Stomach (tissue), 9 donors: ENCODE measurements around the gene PSMD10. TPM values are rescaled to one million over a fixed set of nuclear protein-coding genes. Genes with fewer than 3 reads are reported as not detected.

Experiments used
- DNase-seq, 2 donors: peaks; one replicate each; pipeline versions ENCODE4 v3.0.0 to v3.0.0-alpha.2; 2013 to 2019
- H3K27ac ChIP-seq, 5 donors: fragments of 200-600 bp in 4 of 5; sonication (generic) in 4 of 5; one replicate each; pipeline ENCODE4 v1.5.1; 2013 to 2019; ENCODE audit warnings: mild to moderate bottlenecking in 1 of 5, moderate library complexity in 1 of 5
- H3K27me3 ChIP-seq, 3 donors: fragments of 200-600 bp; sonication (generic); one replicate each; pipeline ENCODE4 v1.5.1; 2017 to 2019; ENCODE audit warnings: mixed run types in 1 of 3
- H3K36me3 ChIP-seq, 4 donors: fragments of 200-600 bp; sonication (generic); 1 replicate in 3 of 4; 2 replicates in 1 of 4; pipeline ENCODE4 v1.5.1; 2016 to 2019
- H3K4me1 ChIP-seq, 4 donors: fragments of 200-600 bp; sonication (generic); one replicate each; pipeline ENCODE4 v1.5.1; 2016 to 2019
- H3K4me3 ChIP-seq, 4 donors: fragments of 200-600 bp; sonication (generic) in 3 of 4; one replicate each; pipeline ENCODE4 v1.5.1; 2016 to 2019; ENCODE audit warnings: mild to moderate bottlenecking in 1 of 4
- H3K9me3 ChIP-seq, 4 donors: fragments of 200-600 bp; sonication (generic); one replicate each; pipeline ENCODE4 v1.5.1; 2016 to 2019
- CTCF ChIP-seq, 7 experiments: fragments of 450-650 bp in 4 of 7; fragments of 200-600 bp in 3 of 7; sonication (generic) in 3 of 7; IDR thresholded peaks; one replicate each; pipeline ENCODE4 v1.5.1; 2016 to 2019; ENCODE audit warnings: antibody characterized with exemption in 7 of 7, control low read depth in 2 of 7, mild to moderate bottlenecking in 1 of 7
- EP300 ChIP-seq: sonication (generic); formaldehyde crosslinking; IDR thresholded peaks from one replicate; pipeline ENCODE4 v1.6.1; 2017; ENCODE audit warnings: antibody characterized with exemption
- POLR2A ChIP-seq, 4 donors: fragments of 450-650 bp; IDR thresholded peaks; one replicate each; pipeline ENCODE4 v1.6.1; 2016; ENCODE audit warnings: antibody characterized with exemption in 4 of 4, control low read depth in 2 of 4, mild to moderate bottlenecking in 1 of 4, moderate library complexity in 1 of 4
- POLR2AphosphoS5 ChIP-seq, 3 donors: sonication (generic); formaldehyde crosslinking; IDR thresholded peaks; one replicate each; pipeline ENCODE4 v1.6.1; 2016; ENCODE audit warnings: antibody characterized with exemption in 3 of 3
- WGBS, 5 donors: extraction: QIAGEN DNeasy Blood & Tissue Kit in 3 of 5; methylation state at CpG; one replicate each; pipeline versions ENCODE4 v1.1.5 to v1.1.7; 2013 to 2018; 5-methylcytosine and 5-hydroxymethylcytosine counted together
- intact Hi-C: fragments of 100-400 bp; cut with DNase I; formaldehyde crosslinking; loops from one replicate; pipeline ENCODE4 v1.15.1; 2023; ENCODE audit warnings: low total_unique reads
- polyA plus RNA-seq, 3 donors: library from polyadenylated mRNA; stranded (reverse); fragments of 200-250 nt; gene quantifications; one replicate each; pipeline ENCODE4 v1.2.3, GENCODE V29; 2013
- total RNA-seq, 5 donors: library from RNA; depleted of rRNA; stranded (reverse); fragments of >200 nt; gene quantifications; one replicate each; pipeline versions ENCODE4 v1.1.0 to v1.2.3, GENCODE V29; 2014 to 2016
- donor health status: healthy with polysubstance abuse.
- donor health status: Bipolar disorder and iron deficiency.
- donor health status: healthy.

The PSMD10 gene
- total and polyA plus RNA-seq, 8 donors, result 10.4 to 65.7 (median 25.4) TPM; not detected in 1

GRCh38 chrX:108087792-108088191, 3.5 kb downstream of the PSMD10 start:
- 78 to 99% (median 92%) methylated on average over 6 of the region's 6 CpGs for WGBS, 5 donors
- TF ChIP-seq POLR2A (IDR thresholded peaks at IDR 0.05), result no peak
- no peak for TF ChIP-seq EP300
- no peak for TF ChIP-seq CTCF (IDR thresholded peaks at IDR 0.05)
- no peak for TF ChIP-seq POLR2AphosphoS5 (IDR thresholded peaks at IDR 0.05)
- no peak for DNase-seq
- intact Hi-C loops, result no loop called here
- Histone ChIP-seq H3K4me1 (peaks cover 0 to 29% (median 7%) of the 10 kb centered on the region in 4 donors), H3K36me3 (peaks cover 3 to 35% (median 32%) of the 10 kb centered on the region in 4 donors), H3K9me3 (peaks cover 0 to 3% (median 0%) of the 10 kb centered on the region in 4 donors), H3K4me3 (no peak overlapping the region), H3K27ac (no peak overlapping the region), H3K27me3 (peaks cover 0 to 4% (median 0%) of the 10 kb centered on the region in 3 donors)

- DNase-seq, result no peak
- Histone ChIP-seq H3K9me3 (no peaks in the 10 kb centered on the region), H3K27ac (no peak overlapping the region), H3K4me3 (no peak overlapping the region), H3K4me1 (no peaks in the 10 kb centered on the region), H3K36me3 (peaks cover 0 to 33% (median 24%) of the 10 kb centered on the region in 4 donors), H3K27me3 (peaks cover 0 to 4% (median 0%) of the 10 kb centered on the region in 3 donors)
- 66 to 81% (median 78%) methylated on average over 2 of the region's 2 CpGs for WGBS, 5 donors
- intact Hi-C loops, result no loop called here
- TF ChIP-seq CTCF (IDR thresholded peaks at IDR 0.05) (no peak), POLR2AphosphoS5 (IDR thresholded peaks at IDR 0.05) (no peak), EP300 (no peak), POLR2A (IDR thresholded peaks at IDR 0.05) (no peak)
Observed at GRCh38 chrX:108081110-108081509, 10.2 kb downstream of the PSMD10 start.

GRCh38 chrX:108072746-108073145, 18.6 kb downstream of the PSMD10 start:
- Histone ChIP-seq H3K27me3 (no peaks in the 10 kb centered on the region), H3K9me3 (no peaks in the 10 kb centered on the region), H3K27ac (no peak overlapping the region), H3K4me3 (no peak overlapping the region), H3K36me3 (peaks cover 0 to 44% (median 7%) of the 10 kb centered on the region in 4 donors), H3K4me1 (no peaks in the 10 kb centered on the region)
- 68 to 79% (median 77%) methylated on average over 5 of the region's 5 CpGs for WGBS, 5 donors
- no peak for DNase-seq
- intact Hi-C loops, result no loop called here
- no peak for TF ChIP-seq EP300

GRCh38 chrX:108071578-108071977, 19.8 kb downstream of the PSMD10 start:
- Histone ChIP-seq H3K9me3 (no peaks in the 10 kb centered on the region), H3K27ac (no peak overlapping the region), H3K4me1 (no peaks in the 10 kb centered on the region), H3K4me3 (no peak overlapping the region), H3K36me3 (peaks cover 0 to 32% (median 2%) of the 10 kb centered on the region in 4 donors), H3K27me3 (no peaks in the 10 kb centered on the region)
- intact Hi-C loops, result no loop called here
- no peak for DNase-seq
- TF ChIP-seq CTCF (IDR thresholded peaks at IDR 0.05), result no peak
- TF ChIP-seq POLR2AphosphoS5 (IDR thresholded peaks at IDR 0.05), result no peak
- no peak for TF ChIP-seq POLR2A (IDR thresholded peaks at IDR 0.05)
- no peak for TF ChIP-seq EP300
- 41 to 89% (median 80%) methylated on average over 1 of the region's 1 CpG for WGBS, 5 donors

GRCh38 chrX:108070891-108071290, 20.5 kb downstream of the PSMD10 start:
- Histone ChIP-seq H3K27ac (no peak overlapping the region), H3K9me3 (no peaks in the 10 kb centered on the region), H3K36me3 (peaks cover 0 to 27% (median 0%) of the 10 kb centered on the region in 4 donors), H3K4me1 (no peaks in the 10 kb centered on the region), H3K4me3 (no peak overlapping the region), H3K27me3 (no peaks in the 10 kb centered on the region)
- intact Hi-C loops, result no loop called here
- TF ChIP-seq EP300, result no peak
- no peak for TF ChIP-seq CTCF (IDR thresholded peaks at IDR 0.05)
- no peak for TF ChIP-seq POLR2A (IDR thresholded peaks at IDR 0.05)
- TF ChIP-seq POLR2AphosphoS5 (IDR thresholded peaks at IDR 0.05), result no peak
- no peak for DNase-seq
- WGBS, 5 donors, result 24 to 52% (median 40%) methylated on average over 4 of the region's 4 CpGs
